ENCODE results near the gene KIF26B.

The KIF26B gene

GRCh38 chr1:245173446-245174211, 18.8 kb downstream of the KIF26B start:
- no peak for DNase-seq

GRCh38 chr1:245177071-245177900, 22.5 kb downstream of the KIF26B start:
- DNase-seq, result no peak

GRCh38 chr1:245179706-245180105, 24.9 kb downstream of the KIF26B start:
- DNase-seq, result no peak

GRCh38 chr1:245180496-245181157, 25.8 kb downstream of the KIF26B start:
- DNase-seq, result peak; percentile 61

GRCh38 chr1:245181158-245181517, 26.4 kb downstream of the KIF26B start:
- DNase-seq, result no peak

GRCh38 chr1:245182028-245182427, 27.2 kb downstream of the KIF26B start:
- no peak for DNase-seq

GRCh38 chr1:245183429-245183828, 28.6 kb downstream of the KIF26B start:
- DNase-seq, result no peak

GRCh38 chr1:245184779-245185178, 30.0 kb downstream of the KIF26B start:
- DNase-seq, result no peak

- DNase-seq, result no peak
These were observed 33.6 kb downstream of the KIF26B start for GRCh38 chr1:245188403-245188802.

- DNase-seq, result no peak
These were observed 40.6 kb downstream of the KIF26B start for GRCh38 chr1:245195398-245195797.

GRCh38 chr1:245197121-245197520, 42.3 kb downstream of the KIF26B start:
- no peak for DNase-seq

- DNase-seq, result no peak
These were observed 43.2 kb downstream of the KIF26B start for GRCh38 chr1:245197911-245198379.

GRCh38 chr1:245198748-245199516, 44.1 kb downstream of the KIF26B start:
- DNase-seq, result no peak

- no peak for DNase-seq
These were observed 45.4 kb downstream of the KIF26B start for GRCh38 chr1:245200146-245200545.

- DNase-seq, result no peak
These were observed 46.4 kb downstream of the KIF26B start for GRCh38 chr1:245201201-245201600.

- no peak for DNase-seq
These were observed 47.0 kb downstream of the KIF26B start for GRCh38 chr1:245201827-245202226.

GRCh38 chr1:245205396-245205795, 50.6 kb downstream of the KIF26B start:
- no peak for DNase-seq

- DNase-seq, result no peak
These were observed 51.1 kb downstream of the KIF26B start for GRCh38 chr1:245205864-245206263.

GRCh38 chr1:245207056-245207638, 52.4 kb downstream of the KIF26B start:
- DNase-seq, result no peak

GRCh38 chr1:245207801-245208200, 53.0 kb downstream of the KIF26B start:
- no peak for DNase-seq

GRCh38 chr1:245209658-245210435, 55.1 kb downstream of the KIF26B start:
- DNase-seq, result no peak
